HG02981 (cell line): ENCODE results near the gene CLEC16A.

ENCODE experiments used
- ATAC-seq: cut with Tn5 transposase; IDR thresholded peaks from one replicate; pipeline ENCODE4 v1.9.1; 2021; ENCODE audit warnings: mild to moderate bottlenecking, moderate library complexity; ENCODE audit not compliant: unreplicated experiment

CLEC16A gene

GRCh38 chr16:11109566-11109965 is 165.2 kb downstream of the CLEC16A start:
- no peak for ATAC-seq

GRCh38 chr16:11111150-11111549 is 166.8 kb downstream of the CLEC16A start:
- no peak for ATAC-seq

GRCh38 chr16:11111856-11112634 is 167.7 kb downstream of the CLEC16A start:
- ATAC-seq: no peak

GRCh38 chr16:11112723-11113348 is 168.5 kb downstream of the CLEC16A start:
- no peak for ATAC-seq

GRCh38 chr16:11114366-11115164 is 170.2 kb downstream of the CLEC16A start:
- ATAC-seq: no peak

GRCh38 chr16:11117576-11118211 is 173.3 kb downstream of the CLEC16A start:
- peak; percentile 58 for ATAC-seq

GRCh38 chr16:11118479-11118878 is 174.1 kb downstream of the CLEC16A start:
- ATAC-seq: no peak

- ATAC-seq: no peak
These were observed 176.8 kb downstream of the CLEC16A start for GRCh38 chr16:11121083-11121608.

- ATAC-seq: no peak
These were observed 177.7 kb downstream of the CLEC16A start for GRCh38 chr16:11121914-11122692.

GRCh38 chr16:11123666-11124065 is 179.3 kb downstream of the CLEC16A start:
- no peak for ATAC-seq

- no peak for ATAC-seq
These were observed 181.6 kb downstream of the CLEC16A start for GRCh38 chr16:11125936-11126335.

GRCh38 chr16:11126399-11127054 is 182.2 kb downstream of the CLEC16A start:
- ATAC-seq: no peak

- no peak for ATAC-seq
These were observed 183.3 kb downstream of the CLEC16A start for GRCh38 chr16:11127610-11128195.

- ATAC-seq: no peak
These were observed 184.1 kb downstream of the CLEC16A start for GRCh38 chr16:11128211-11129141.

GRCh38 chr16:11129378-11129781 is 185.0 kb downstream of the CLEC16A start:
- ATAC-seq: no peak

- ATAC-seq: no peak
These were observed 186.8 kb downstream of the CLEC16A start for GRCh38 chr16:11130978-11131665.

GRCh38 chr16:11131706-11132105 is 187.3 kb downstream of the CLEC16A start:
- no peak for ATAC-seq
